Ovary (tissue), 3 donors: ENCODE measurements around the gene HYAL4.
"Not testable (repeated sequence)": the region's sequence is repeated elsewhere in the genome, so short reads cannot be mapped to it uniquely, and the experiment has no call there.

Experiments used
- POLR2A ChIP-seq: fragments of 450-650 bp; IDR thresholded peaks from one replicate; pipeline ENCODE4 v1.6.1; 2017; ENCODE audit warnings: antibody characterized with exemption, mild to moderate bottlenecking, moderate library complexity
- TF ChIP-seq, protein P1 (sequence below), 3 donors: fragments of 450-650 bp in 2 of 3; fragments of 200-600 bp in 1 of 3; IDR thresholded peaks; one replicate each; pipeline versions ENCODE4 v1.5.1 to v1.8.0; 2016 to 2022; ENCODE audit warnings: antibody characterized with exemption in 3 of 3, mild to moderate bottlenecking in 1 of 3
- donor health status: DM: no; HTN: no; CAD: no.

DNA sequence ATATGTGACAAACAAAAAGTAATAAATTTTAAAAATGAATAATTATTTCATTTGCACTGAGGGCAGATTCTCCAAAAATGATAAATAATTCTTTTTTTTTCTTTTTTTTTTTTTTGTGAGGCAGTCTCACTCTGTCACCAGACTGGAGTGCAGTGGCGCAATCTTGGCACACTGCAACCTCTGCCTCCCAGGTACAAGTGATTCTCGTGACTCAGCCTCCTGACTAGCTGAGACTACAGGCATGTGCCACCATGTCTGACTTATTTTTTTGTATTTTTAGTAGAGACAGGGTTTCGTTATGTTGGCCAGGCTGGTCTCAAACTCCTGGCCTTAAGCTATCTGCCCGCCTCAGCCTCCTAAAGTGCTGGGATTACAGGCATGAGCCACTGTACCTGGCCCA lies 25.2 kb upstream of the HYAL4 start:
- not testable (repeated sequence) for TF ChIP-seq POLR2A
- TF ChIP-seq, protein P1, sequence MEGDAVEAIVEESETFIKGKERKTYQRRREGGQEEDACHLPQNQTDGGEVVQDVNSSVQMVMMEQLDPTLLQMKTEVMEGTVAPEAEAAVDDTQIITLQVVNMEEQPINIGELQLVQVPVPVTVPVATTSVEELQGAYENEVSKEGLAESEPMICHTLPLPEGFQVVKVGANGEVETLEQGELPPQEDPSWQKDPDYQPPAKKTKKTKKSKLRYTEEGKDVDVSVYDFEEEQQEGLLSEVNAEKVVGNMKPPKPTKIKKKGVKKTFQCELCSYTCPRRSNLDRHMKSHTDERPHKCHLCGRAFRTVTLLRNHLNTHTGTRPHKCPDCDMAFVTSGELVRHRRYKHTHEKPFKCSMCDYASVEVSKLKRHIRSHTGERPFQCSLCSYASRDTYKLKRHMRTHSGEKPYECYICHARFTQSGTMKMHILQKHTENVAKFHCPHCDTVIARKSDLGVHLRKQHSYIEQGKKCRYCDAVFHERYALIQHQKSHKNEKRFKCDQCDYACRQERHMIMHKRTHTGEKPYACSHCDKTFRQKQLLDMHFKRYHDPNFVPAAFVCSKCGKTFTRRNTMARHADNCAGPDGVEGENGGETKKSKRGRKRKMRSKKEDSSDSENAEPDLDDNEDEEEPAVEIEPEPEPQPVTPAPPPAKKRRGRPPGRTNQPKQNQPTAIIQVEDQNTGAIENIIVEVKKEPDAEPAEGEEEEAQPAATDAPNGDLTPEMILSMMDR (IDR thresholded peaks at IDR 0.05): not testable (repeated sequence)
